AG20443 (cell line): Measurements from ENCODE around the gene TEX26.
"Not testable (repeated sequence)": the region's sequence is repeated elsewhere in the genome, so short reads cannot be mapped to it uniquely, and the experiment has no call there.

ENCODE experiments used
- DNase-seq: peaks from one replicate; pipeline ENCODE4 v3.0.0; 2012; ENCODE audit warnings: low spot score, mixed read lengths

Gene TEX26

GRCh38 chr13:30918662-30919405 lies 13.6 kb upstream of the TEX26 start:
- DNase-seq: peak; percentile 57

- DNase-seq: no peak
Observed at GRCh38 chr13:30920162-30920909, 12.1 kb upstream of the TEX26 start.

GRCh38 chr13:30923418-30923817 lies 9.0 kb upstream of the TEX26 start:
- no peak for DNase-seq

GRCh38 chr13:30924721-30925120 lies 7.7 kb upstream of the TEX26 start:
- DNase-seq: no peak

- no peak for DNase-seq
Observed at GRCh38 chr13:30925429-30925828, 7.0 kb upstream of the TEX26 start.

- DNase-seq: no peak
Observed at GRCh38 chr13:30926781-30927180, 5.7 kb upstream of the TEX26 start.

GRCh38 chr13:30927188-30927587 lies 5.3 kb upstream of the TEX26 start:
- not testable (repeated sequence) for DNase-seq

- DNase-seq: no peak
Observed at GRCh38 chr13:30927595-30927994, 4.9 kb upstream of the TEX26 start.

GRCh38 chr13:30928978-30929377 lies 3.5 kb upstream of the TEX26 start:
- no peak for DNase-seq

GRCh38 chr13:30933354-30933670 lies 856 bp downstream of the TEX26 start:
- no peak for DNase-seq

GRCh38 chr13:30934381-30934780 lies 1.9 kb downstream of the TEX26 start:
- no peak for DNase-seq

- no peak for DNase-seq
Observed at GRCh38 chr13:30934803-30935202, 2.3 kb downstream of the TEX26 start.

- no peak for DNase-seq
Observed at GRCh38 chr13:30936971-30937370, 4.5 kb downstream of the TEX26 start.

- DNase-seq: no peak
Observed at GRCh38 chr13:30943881-30944280, 11.4 kb downstream of the TEX26 start.

GRCh38 chr13:30957258-30957943 lies 24.9 kb downstream of the TEX26 start:
- no peak for DNase-seq

- no peak for DNase-seq
Observed at GRCh38 chr13:30959678-30960077, 27.2 kb downstream of the TEX26 start.

- DNase-seq: peak; percentile 79
Observed at GRCh38 chr13:30963791-30964190, 31.3 kb downstream of the TEX26 start.

- DNase-seq: no peak
Observed at GRCh38 chr13:30965380-30965779, 32.9 kb downstream of the TEX26 start.

GRCh38 chr13:30966101-30966500 lies 33.6 kb downstream of the TEX26 start:
- peak; percentile 29 for DNase-seq

GRCh38 chr13:30968846-30969245 lies 36.4 kb downstream of the TEX26 start:
- peak; percentile 56 for DNase-seq

GRCh38 chr13:30971575-30971974 lies 39.1 kb downstream of the TEX26 start:
- no peak for DNase-seq

GRCh38 chr13:30972888-30973377 lies 40.5 kb downstream of the TEX26 start:
- no peak for DNase-seq

- no peak for DNase-seq
Observed at GRCh38 chr13:30974350-30974749, 41.9 kb downstream of the TEX26 start.
